Stimulated activated CD8-positive, alpha-beta memory T cell treated with anti-CD3 and anti-CD28 coated beads, Interleukin-4, amount 100 ng/mL, for 4 hours (primary cell): Measurements from ENCODE around the gene AQP12A.

ENCODE experiments used
- DNase-seq, 2 donors: peaks; one replicate each; pipeline ENCODE4 v3.0.0-alpha.2; 2020; ENCODE audit warnings: low read depth in 2 of 2, low spot score in 1 of 2

The AQP12A gene

DNA sequence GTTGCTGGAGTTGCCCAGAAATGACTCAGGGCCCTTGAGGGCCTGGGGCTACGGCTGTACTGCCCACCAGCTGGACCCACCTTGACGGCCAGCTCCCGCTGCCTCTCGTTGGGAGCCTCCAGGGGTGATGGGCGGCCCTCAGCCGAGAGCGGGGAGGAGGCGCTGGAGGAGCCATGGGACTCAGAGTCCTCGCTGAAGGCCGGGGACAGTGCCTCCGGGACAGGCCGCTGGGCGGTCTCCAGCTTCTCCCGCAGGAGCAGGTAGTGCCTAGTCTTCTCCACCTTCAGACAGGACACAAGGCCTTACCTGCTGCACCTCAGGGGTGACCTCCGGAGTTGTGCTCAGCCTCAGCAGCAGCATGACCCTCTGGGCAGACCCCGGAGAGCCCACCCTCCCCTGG, 30.7 kb downstream of the AQP12A start:
- no peak for DNase-seq

DNA sequence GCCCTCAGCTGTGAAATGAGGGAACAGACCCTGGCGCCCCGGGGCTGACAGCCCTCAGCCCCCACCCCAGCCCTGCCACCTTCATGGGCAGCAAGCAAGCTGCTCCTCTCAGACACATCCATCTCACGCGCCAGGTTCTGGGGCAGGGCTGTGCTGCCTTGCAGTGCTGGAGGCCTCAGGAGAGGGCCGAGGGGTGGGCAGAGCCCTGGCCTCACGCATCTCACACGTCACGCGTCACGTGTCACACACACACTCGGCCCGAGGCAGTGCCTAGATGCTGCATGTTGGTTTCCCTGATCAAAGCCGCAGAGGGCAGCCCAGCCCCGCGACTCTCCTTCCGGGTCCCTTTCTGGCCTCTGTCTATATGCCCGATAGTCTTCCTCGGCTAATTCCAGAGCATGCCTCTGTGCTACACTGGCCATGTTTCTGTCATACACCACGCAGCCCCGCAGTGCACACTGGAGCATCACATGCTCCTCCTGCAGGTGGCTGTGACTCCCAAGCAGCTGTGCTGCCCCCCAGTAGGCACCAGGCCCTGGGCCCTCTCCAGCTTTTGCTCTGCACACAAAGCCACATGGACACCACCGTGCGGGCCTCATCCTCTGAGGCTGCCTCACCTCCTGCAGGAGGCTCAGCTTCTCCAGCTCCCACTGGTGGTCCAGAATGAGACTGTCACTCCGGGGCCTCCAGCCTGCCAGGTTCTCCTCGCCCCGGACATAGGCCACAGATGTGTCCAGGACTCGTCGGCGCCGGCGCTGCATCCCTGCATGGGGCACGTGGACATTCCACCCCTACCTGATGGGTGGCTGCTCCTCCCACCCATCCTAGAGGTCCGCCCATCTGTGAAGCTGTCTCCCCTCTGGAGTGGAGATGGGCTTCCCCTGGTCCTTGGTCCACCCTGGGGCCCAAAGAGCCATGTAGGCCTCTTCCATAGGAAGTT, 31.4 kb downstream of the AQP12A start:
- DNase-seq, result no peak

DNA sequence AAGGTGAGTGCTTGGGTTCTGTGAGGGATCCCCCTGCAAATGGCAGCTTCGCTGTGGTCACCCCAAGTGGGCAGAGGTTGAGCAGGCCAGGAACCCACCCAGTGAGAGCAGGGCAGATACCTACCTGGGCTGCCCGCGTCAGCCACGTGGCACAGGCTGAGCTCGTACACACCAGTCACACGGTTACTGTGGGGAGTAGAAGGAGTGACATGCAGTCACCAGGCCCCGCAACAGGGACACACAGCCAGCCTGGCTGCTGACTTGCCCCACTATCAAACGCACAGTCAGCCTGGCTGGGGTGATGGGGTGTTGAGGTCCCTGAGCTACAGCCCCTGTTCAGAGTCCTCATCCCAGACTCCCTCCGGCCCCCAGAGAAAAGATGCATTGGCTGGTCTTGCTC, 32.2 kb downstream of the AQP12A start:
- DNase-seq, result no peak

DNA sequence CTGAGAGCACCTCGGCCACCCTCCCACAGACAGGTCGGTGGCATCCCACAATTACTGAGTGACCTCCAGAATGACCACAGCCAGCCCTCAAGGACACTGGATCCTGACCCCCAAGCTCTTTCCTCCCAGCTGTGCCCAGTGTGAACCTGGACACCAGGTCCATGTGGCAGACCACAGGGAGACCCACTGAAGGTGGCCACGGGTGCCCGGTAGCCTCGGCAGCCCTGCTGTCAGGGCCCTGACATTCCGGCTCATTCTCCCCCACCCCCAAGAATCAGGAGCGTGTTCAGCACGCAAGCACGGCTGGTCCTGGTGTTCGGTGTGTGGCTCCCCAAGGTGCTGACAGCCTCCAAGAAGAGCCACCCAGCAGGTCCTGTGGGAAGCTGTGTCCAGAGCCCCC, 32.8 kb downstream of the AQP12A start:
- no peak for DNase-seq

DNA sequence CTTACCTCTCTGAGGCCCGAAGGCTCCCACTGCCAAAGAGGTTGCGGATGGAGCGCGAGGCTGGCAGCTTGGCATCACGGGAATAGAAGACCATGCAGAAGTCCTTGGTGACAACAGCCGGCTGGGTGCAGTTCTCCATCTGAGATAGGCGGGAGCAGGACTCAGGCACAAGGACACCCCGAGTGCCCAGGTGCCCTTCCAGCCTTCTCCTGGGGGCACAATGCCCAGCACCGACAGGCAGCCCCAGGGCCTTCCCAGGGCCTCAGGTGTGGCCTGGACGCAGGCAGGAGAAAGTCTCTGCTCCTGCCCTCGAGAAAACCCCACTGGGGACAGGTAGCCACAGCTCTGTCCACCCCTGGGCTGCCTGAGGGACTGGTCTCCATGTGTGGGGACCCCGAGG, 33.6 kb downstream of the AQP12A start:
- no peak for DNase-seq

DNA sequence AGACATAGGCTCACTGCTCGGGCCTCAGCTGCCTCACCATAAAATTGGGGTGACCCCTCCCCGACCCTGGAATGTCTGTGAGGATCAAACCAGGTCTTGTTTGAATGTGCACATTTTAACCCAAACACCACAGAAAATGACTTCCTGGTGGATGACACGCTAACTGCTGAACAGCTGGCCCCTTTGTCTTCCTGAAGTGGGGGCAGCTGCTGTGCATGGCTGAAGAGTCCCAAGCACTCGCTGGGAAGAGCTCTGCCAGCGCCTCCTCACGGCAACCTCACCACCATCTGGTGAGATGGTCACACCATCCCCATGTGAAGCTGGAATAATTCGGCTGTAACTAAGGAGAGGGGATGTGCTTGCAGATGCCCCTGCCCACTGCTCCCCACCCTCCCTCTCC, 34.0 kb downstream of the AQP12A start:
- no peak for DNase-seq

DNA sequence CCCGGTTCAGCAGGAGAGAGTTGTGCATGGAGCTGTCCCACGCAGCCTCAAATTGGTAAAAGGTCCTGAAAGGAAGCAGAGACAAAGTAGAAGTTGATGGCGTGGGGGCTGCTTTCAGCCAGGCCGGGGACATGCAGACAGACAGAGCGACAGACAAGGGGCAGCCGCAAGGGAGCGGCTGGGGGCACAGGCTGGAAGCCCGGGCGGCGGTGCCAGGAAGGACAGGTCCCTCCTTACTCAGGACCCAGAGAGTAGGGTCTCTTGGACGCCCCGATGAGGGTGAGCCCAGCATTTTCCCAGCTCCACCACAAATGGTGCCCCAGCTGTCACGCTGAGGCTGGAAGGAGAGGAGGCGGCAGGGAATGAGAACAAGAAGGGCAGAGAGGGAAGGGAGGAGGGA, 35.2 kb downstream of the AQP12A start:
- no peak for DNase-seq

DNA sequence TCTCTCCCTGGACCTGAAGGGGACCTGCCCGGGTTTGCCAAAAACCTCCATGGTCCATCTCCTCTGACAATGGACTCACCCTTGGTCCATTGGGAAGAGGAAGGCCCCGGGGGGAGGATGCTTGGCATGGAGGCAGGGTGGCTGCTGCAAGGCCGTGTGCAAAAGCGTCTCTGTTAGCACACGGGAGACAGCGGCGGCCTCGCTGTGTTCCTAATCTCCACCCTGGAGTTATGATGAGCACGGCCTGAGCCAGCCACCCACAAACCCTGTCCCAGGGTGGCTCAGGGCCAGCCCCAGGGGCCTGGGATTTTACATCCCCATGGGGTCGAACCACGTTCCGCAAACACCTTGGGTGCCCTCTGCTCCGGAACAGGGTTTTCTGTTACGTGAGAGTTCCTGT, 35.8 kb downstream of the AQP12A start:
- no peak for DNase-seq

DNA sequence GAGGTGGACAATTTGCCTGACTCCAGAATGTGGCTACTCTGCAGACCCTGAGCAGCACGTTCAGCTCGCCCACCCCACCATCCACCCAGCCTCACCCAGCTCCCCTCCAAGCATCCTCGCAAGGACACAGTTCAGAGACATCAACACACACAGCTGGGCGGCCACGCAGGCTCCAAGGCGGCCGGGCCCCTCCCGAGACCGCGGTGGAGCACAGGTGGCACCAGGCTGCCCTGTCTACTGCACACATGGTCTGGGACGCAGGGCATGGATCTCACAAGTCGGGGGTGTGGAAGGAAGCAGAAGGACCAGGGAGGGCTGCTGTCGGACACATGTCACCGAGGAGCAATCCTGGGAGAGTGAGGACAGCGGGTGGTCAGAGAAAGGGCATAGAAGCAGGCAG, 36.2 kb downstream of the AQP12A start:
- no peak for DNase-seq

DNA sequence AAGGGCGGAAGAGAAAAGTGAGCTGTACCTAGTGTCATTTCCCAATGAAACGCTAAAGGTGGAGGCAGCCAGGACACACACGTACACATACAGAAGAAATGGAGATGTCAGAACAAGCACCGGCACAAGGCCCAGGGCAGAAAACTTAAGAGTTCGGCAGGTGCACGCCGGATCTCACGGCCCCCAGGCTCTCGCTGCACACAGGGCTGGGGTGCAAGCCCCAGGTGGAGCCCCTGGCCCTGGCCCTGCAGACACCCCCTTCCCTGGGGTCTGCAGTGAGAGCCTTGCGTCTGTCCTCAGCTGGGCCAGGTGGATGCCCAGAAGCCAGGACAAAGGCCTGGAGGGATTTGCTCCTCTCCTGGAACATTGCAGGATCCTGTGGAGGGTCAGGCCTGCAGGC, 36.7 kb downstream of the AQP12A start:
- DNase-seq, result no peak

DNA sequence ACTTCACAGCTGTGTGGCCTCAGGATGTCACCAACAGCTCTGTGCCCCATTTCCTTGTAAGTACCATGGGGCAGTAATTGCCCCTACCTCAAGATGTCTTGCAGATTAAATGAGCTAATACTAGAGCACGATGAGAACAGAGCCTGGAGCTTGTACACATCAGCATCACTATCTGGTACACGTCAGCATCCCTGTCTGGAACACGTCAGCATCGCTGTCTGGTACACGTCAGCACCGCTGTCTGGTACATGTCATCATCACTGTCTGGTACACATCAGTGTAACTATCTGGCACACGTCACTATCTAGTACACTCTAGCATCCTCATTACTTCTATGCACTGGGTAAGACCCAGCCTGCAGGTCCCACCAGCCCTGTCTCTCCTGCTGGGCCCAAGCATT, 37.2 kb downstream of the AQP12A start:
- DNase-seq, result no peak

DNA sequence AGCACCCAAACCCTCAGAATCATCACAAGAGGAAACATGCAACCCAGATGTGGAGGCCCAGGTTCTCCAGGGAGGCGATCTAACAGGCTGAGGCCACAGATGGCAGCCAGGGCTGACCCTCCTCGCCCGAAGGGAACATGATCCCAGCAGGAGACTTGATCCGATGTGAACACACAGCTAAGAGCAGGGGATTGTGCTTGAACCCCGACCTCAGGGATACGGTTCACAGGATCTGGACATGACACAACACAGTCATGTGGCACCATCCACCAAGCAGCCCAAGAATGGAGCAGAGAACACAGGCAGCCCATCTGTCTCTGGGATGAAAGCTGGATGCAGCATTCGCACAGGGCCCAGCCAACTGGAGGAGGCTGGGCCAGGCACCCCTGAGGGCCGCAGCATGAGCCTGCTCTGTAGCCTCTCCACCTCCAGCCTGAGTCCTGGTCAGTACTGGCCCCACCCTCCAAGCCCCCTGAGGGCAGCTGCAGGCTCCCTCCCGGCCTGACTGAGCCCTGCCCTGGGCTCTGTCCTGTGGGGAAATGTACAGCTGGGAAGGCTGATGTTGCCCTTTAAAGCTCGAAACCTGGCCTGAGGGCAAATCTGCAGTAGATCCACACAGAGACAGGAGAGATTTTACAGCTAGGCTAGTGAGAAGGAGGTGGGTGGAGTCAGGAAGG, 39.0 kb downstream of the AQP12A start:
- no peak for DNase-seq

DNA sequence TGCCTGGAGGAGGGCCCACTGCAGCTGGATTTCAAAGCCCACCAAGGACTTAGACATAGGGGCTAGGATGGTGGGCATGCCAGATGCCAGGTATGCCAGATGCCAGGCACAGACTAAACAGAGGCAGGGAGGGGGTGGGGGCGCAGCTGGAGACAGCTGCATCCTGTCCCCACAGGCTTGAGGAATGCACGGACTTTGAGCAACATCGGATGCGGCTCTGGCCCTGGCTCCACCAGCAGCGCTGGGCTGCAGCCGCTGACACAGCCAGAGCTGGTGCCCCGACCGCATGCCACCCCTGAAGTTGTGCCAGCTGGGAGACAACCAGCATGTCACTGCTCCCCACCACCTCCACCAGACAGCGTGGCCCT, 39.5 kb downstream of the AQP12A start:
- DNase-seq, result no peak

DNA sequence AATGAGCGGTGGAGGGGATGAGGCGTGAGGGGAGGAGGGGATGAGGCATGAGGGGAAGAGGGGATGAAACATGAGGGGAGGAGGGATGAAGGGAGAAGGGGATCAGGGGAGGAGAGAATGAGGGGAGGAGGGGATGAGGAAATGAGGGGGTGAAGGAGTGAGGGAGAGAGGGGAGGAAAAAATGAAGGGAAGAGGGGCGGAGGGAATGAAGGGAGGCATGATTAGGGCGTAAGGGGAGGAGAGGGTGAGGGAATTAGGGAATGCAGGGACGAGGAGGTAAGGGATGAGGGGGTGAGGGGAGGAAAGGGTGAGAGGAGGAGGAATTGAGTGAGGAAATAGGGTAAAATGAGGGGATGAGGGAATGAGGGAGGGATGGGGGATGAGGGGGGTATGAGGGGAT, 40.5 kb downstream of the AQP12A start:
- no peak for DNase-seq

DNA sequence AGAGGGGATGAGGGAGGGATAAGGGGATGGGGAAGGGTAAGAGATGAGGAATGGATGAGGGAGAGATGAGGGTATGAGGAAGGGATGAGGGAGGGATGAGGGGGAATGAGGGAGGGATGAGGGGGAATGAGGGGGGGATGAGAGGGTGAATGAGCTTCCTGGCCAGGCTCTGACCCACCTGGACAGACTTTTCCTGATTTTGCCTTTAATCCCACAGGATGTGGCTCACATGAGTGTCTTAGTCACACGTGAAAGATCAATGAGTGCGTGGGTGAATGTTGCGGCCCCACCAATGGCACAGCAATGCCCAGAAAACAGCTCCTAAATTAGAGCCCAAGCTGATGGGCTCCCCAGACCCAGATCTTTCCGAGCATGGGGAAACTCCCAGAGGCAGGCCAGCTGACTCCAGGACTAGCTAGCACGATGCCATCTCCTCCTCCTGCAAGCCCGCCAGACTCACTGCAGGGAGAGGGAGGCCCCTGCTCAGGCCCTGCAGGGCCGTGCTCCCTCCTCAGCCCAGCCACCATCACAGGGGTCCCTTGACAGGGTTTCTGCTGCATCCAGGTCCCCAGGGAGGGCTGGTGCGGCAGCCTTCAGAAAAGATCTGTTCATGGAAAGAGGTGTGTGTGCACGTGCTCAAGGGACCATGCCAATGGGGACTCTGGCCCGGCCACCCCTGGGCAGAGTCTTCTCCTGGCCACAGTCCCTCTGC, 41.4 kb downstream of the AQP12A start:
- no peak for DNase-seq

DNA sequence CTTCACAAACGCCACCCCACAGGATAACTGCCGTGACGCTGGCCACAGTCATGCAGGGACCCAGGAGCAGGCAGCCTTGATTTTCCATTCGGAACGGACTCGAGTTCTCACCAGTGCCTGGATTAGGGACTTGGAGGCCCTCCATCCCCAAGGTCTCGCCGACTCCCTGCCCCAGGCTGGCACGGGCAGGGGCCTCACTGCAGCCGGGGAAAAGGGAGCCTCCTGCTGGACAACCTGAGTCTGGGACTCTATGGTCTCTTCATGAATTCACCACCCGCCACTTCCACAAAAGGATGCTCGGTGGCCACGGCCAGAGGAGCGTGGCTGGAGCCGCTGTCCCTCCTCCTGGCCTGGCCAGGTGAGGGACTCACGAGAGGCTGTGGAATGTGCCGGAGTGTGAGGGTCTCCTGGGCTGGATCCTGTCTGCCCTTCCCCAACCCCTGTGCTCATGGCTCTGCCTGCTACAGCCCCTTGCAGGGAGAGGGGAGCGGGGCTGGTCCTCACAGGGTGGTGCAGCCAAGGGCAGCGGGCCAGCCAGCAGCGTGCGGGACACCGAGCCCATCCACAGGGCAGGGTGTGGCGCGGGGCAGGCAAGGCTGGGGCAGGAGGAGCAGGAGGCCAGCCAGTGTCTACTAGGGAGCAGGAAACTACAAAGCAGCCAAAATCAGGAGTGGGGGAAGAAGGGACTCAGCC, 42.3 kb downstream of the AQP12A start:
- no peak for DNase-seq

DNA sequence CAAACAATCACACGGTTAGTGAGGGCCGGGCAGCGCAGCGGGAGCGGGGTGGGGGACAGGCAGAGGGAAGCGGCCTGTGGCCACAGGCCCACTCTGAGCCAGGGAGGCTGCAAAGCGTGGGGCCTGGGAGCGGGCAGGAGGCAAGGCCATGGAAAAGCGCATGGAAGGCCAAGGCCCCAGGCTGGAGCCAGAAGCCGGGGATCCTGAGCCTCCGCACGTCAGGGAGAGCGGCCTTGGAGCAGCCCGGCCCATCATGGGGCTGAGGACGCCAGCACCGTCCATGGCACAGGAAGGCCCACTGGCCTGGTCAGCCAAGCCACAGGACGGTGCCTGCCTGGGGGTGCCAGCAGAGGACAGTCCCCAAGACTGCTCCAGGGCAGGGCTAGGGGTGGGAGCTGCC, 43.1 kb downstream of the AQP12A start:
- DNase-seq, result no peak

DNA sequence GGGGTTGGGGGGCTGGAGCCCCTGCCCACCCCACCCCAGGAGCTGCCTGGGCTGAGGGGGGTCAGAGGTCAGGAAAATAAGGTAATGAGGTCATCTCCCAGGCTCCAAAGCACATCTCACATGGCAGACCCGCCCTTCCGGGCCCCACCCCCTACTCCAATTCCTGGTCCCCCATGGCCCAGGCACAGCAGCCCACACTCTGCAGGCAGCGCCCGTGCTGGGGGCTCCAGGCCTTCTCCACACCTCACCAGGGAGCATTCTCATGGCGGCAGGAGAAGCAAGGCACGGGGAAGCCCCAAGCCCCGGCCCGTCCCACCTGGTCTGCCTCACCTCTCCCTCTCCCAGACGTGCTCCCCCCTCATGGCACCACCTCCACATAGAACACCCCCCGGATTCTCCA, 43.8 kb downstream of the AQP12A start:
- no peak for DNase-seq

DNA sequence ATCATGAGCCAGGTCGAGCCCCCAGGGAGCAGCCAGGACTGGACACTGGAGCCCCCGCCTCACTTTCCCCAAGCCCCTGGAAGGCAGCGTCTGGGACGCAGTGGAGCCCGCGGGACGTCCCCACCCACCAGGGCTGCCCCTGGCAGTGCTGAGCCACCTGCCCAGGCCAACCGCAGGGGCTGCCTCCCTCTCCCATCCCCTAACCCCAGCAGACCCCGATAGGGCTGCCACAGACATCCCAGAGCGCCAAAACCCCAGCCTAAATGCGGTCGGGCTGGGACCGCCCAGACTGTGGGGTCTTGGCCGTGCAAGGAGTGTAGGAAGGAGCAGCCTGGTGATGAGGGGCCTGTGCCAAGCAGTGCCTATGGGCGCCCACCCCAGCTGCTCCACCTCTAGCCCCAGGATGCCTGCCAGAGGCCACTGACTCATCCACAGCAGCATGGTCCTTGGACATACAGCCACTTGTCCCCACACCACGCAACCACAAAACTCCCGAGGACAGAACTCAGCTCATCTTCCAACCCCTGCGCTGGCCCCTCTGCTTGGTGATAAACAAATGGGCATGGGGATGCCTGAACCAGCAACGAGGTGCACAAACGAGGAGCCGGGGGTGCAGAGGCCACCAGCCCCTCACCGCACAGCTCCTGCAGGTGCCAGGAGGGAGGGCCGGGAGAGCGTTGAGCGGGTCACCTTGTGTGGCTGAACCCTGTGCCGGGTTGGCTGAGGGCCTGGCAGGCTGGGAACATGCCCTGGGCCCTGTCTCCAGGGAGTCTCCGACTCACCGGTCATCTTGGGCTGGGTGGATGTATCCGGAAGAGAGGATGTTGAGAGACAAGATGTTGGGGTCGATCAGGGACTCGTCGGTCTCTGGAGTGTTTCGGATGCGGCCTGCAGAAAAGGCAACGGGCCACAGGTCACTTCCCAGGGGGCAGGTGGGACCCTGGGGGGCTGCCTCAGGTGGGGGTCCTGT, 44.9 kb downstream of the AQP12A start:
- DNase-seq, result no peak

DNA sequence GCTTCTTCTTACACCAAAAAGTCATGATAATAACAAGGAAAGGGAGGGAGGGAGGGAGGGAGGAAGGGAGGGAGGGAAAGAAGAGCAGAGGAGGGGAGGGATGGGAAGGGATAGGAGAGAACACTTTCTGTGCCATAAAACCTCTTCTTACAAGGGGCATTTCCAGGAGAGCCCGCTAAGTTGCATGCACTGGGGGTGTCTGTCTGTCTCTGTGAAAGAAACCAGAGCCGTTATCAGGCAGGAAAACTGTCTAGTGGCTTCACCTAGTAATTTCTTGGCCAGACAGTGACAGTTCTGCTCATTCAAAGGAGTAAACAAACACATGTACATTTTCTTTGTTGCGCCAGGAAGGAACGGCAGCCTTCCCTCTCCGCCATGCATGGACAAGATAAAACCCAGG, 45.8 kb downstream of the AQP12A start:
- DNase-seq, result no peak
